Erythroblast (primary cell): Measurements from ENCODE around the gene CSMD2.

Experiments
- GATA1 ChIP-seq: IDR thresholded peaks from 2 replicates; pipeline ENCODE4 v1.6.1; 2011; ENCODE audit warnings: low read depth, mild to moderate bottlenecking, control low read depth, low read length, moderate library complexity
- POLR2A ChIP-seq: IDR thresholded peaks from 2 replicates; pipeline ENCODE4 v1.6.1; 2011; ENCODE audit warnings: mild to moderate bottlenecking, low read length

- no peak for TF ChIP-seq POLR2A
- TF ChIP-seq GATA1, result no peak
Observed at GRCh38 chr1:33850481-33850880, 314.5 kb downstream of the CSMD2 start.
